ENCODE measurements around the gene SMIM38. TPM values are rescaled to one million over a fixed set of nuclear protein-coding genes. Genes with fewer than 3 reads are reported as not detected.

The SMIM38 gene
- total RNA-seq, 1 donor, result under 0.01 TPM

DNA sequence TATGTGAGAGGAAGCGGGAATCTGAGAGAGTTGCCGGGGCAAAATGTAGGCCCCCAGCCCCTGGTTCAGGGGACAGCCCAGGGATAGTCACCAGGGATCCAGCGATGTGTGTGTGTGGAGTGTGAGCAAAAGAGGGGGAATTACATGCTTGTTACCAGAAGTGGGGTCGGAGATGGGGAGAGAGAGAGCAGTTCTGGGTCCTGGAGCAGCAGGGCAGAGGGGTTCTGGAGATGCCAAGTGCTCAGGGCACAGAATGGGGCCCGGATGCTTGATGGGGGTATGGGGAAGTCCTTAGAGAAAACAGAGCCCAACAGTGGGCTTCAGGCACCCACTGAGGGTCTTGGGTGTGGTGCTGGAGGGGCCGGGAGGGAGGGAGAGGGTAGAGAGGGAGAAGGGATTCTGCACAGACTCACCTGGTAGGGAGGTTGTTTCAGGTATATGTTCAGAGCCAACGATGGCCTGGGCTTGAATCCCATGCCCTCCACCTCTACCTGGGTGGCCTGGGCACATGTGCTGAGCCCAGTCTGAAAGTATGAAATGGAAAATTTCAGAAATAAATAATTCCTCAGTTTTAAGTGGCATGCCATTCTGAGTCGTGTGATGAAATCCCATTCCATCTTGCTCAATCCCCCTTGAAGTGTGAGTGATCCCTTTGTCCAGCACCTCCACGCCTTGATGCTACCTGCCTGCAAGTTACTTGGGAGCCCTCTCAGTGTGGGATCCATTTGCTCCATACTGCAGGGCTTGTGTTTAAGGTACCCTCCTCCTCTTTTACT, 12.4 kb downstream of the SMIM38 start:
- no peak for DNase-seq (ENCODE audit: insufficient read length, low spot score, missing footprints)
- no peaks in the 10 kb centered on the region for H3K36me3 ChIP-seq (ENCODE audit: insufficient read depth, low read length)
- H3K79me2 ChIP-seq (ENCODE audit: insufficient read depth, low read length), result no peaks in the 10 kb centered on the region
- no peak overlapping the region for H2AFZ ChIP-seq (ENCODE audit: low read length)
- H3K27me3 ChIP-seq (ENCODE audit: insufficient read depth, low read length), result peaks cover 8% of the 10 kb centered on the region
- no peaks in the 10 kb centered on the region for H4K20me1 ChIP-seq (ENCODE audit: insufficient read depth, low read length)
- no peaks in the 10 kb centered on the region for H3K9me3 ChIP-seq (ENCODE audit: low read depth, low read length)
- H3K4me1 ChIP-seq (ENCODE audit: insufficient read depth, low read length), result peaks cover 7% of the 10 kb centered on the region
- TF ChIP-seq, protein P1, sequence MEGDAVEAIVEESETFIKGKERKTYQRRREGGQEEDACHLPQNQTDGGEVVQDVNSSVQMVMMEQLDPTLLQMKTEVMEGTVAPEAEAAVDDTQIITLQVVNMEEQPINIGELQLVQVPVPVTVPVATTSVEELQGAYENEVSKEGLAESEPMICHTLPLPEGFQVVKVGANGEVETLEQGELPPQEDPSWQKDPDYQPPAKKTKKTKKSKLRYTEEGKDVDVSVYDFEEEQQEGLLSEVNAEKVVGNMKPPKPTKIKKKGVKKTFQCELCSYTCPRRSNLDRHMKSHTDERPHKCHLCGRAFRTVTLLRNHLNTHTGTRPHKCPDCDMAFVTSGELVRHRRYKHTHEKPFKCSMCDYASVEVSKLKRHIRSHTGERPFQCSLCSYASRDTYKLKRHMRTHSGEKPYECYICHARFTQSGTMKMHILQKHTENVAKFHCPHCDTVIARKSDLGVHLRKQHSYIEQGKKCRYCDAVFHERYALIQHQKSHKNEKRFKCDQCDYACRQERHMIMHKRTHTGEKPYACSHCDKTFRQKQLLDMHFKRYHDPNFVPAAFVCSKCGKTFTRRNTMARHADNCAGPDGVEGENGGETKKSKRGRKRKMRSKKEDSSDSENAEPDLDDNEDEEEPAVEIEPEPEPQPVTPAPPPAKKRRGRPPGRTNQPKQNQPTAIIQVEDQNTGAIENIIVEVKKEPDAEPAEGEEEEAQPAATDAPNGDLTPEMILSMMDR (IDR thresholded peaks at IDR 0.05; ENCODE audit: extremely low read depth, low read depth, low read length), result no peak
- H3K4me2 ChIP-seq (ENCODE audit: insufficient read depth, low read length), result no peak overlapping the region
- no peak overlapping the region for H3K4me3 ChIP-seq (ENCODE audit: insufficient read depth, low read length)
- no peak overlapping the region for H3K27ac ChIP-seq (ENCODE audit: low read depth, low read length)

DNA sequence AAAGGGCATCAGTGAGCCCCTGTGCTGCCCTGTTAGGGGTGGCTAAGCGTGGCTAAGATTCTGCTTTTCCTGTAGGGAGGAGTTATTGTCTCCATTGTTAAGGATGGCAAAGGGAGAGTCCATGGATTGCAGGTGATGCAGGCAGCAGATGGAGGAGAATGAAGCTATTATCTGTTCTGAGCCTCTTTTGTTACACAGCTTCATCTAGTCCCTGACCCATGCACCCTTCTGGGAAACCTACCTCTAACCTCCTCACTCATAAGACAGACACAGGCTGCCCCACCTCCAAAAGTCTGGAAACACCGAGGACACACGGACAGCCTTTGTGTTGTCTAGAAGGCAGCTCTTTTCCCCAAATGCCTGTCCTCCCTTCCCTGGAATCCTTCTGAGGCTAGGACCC, 13.7 kb downstream of the SMIM38 start:
- peak; percentile 62 for DNase-seq (ENCODE audit: insufficient read length, low spot score, missing footprints)
- H3K27me3 ChIP-seq (ENCODE audit: insufficient read depth, low read length), result peaks cover 8% of the 10 kb centered on the region
- no peak overlapping the region for H2AFZ ChIP-seq (ENCODE audit: low read length)
- no peak overlapping the region for H3K4me3 ChIP-seq (ENCODE audit: insufficient read depth, low read length)
- no peaks in the 10 kb centered on the region for H3K36me3 ChIP-seq (ENCODE audit: insufficient read depth, low read length)
- TF ChIP-seq, protein P1 (IDR thresholded peaks at IDR 0.05; ENCODE audit: extremely low read depth, low read depth, low read length), result no peak
- peaks cover 7% of the 10 kb centered on the region for H3K4me1 ChIP-seq (ENCODE audit: insufficient read depth, low read length)
- H3K4me2 ChIP-seq (ENCODE audit: insufficient read depth, low read length), result no peak overlapping the region
- no peak overlapping the region for H3K27ac ChIP-seq (ENCODE audit: low read depth, low read length)
- H3K79me2 ChIP-seq (ENCODE audit: insufficient read depth, low read length), result no peaks in the 10 kb centered on the region
- no peaks in the 10 kb centered on the region for H3K9me3 ChIP-seq (ENCODE audit: low read depth, low read length)
- H4K20me1 ChIP-seq (ENCODE audit: insufficient read depth, low read length), result no peaks in the 10 kb centered on the region

DNA sequence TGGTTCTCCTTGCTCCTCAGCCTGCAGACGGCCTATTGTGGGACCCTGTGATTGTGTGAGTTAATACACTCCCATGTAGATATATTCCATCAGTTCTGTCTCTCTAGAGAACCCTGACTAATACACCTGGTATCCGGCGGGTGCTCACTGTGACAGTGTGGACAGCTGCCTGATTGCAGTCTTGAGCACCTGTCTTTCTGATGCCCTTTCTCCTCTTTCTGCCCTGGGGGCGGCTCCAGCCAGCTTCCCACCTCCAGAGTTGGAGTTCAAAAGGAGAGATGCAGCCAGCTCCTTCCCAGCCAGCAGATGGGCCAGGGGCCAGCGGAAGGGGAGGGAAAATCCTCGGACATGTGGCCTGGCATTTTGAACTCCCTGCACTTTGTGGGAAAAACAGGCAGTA, 15.0 kb downstream of the SMIM38 start:
- Histone ChIP-seq H3K9me3 (ENCODE audit: low read depth, low read length) (peaks cover 2% of the 10 kb centered on the region), H4K20me1 (ENCODE audit: insufficient read depth, low read length) (no peaks in the 10 kb centered on the region), H2AFZ (ENCODE audit: low read length) (no peak overlapping the region), H3K4me1 (ENCODE audit: insufficient read depth, low read length) (peaks cover 7% of the 10 kb centered on the region), H3K27ac (ENCODE audit: low read depth, low read length) (no peak overlapping the region), H3K4me3 (ENCODE audit: insufficient read depth, low read length) (no peak overlapping the region), H3K4me2 (ENCODE audit: insufficient read depth, low read length) (no peak overlapping the region), H3K79me2 (ENCODE audit: insufficient read depth, low read length) (no peaks in the 10 kb centered on the region), H3K27me3 (ENCODE audit: insufficient read depth, low read length) (peaks cover 8% of the 10 kb centered on the region), H3K36me3 (ENCODE audit: insufficient read depth, low read length) (no peaks in the 10 kb centered on the region)
- TF ChIP-seq, protein P1 (IDR thresholded peaks at IDR 0.05; ENCODE audit: extremely low read depth, low read depth, low read length), result no peak
- no peak for DNase-seq (ENCODE audit: insufficient read length, low spot score, missing footprints)

DNA sequence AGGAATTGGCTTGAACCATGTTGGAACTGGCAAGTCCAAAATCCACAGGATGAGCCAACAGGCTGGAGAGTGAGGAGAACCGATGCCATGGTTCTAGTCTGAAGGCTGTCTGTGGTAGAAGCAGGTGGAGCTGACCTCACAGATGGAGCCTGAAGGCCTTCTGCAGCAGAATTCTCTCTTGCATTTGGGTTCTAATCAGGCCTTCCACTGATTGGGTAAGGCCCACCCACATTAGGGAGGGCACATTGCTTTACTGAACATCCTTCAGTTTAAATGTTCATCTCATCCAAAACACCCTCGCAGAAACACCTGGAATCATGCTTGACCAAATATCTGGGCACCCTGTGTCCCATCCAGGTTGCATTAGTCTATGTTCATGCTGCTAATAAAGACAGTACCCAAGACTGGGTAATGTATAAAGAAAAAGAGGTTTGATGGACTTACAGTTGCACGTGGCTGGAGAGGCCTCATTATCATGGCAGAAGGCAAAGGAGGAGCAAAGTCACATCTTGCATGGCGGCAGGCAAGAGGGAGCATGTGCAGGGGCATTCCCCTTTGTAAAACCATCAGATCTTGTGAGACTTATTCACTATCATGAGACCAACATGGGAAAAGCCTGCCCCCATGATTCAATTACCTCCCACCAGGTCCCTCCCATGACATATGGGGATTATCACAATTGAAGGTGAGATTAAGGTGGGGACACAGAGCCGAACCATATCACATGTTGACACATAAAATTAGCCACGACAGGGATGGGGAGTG, 15.9 kb downstream of the SMIM38 start:
- Histone ChIP-seq H3K4me2 (ENCODE audit: insufficient read depth, low read length) (no peak overlapping the region), H4K20me1 (ENCODE audit: insufficient read depth, low read length) (no peaks in the 10 kb centered on the region), H3K79me2 (ENCODE audit: insufficient read depth, low read length) (no peaks in the 10 kb centered on the region), H2AFZ (ENCODE audit: low read length) (no peak overlapping the region), H3K4me1 (ENCODE audit: insufficient read depth, low read length) (peaks cover 1% of the 10 kb centered on the region), H3K36me3 (ENCODE audit: insufficient read depth, low read length) (no peaks in the 10 kb centered on the region), H3K27ac (ENCODE audit: low read depth, low read length) (no peak overlapping the region), H3K4me3 (ENCODE audit: insufficient read depth, low read length) (no peak overlapping the region), H3K27me3 (ENCODE audit: insufficient read depth, low read length) (peaks cover 8% of the 10 kb centered on the region), H3K9me3 (ENCODE audit: low read depth, low read length) (peaks cover 2% of the 10 kb centered on the region)
- TF ChIP-seq, protein P1 (IDR thresholded peaks at IDR 0.05; ENCODE audit: extremely low read depth, low read depth, low read length), result no peak
- no peak for DNase-seq (ENCODE audit: insufficient read length, low spot score, missing footprints)
